Vagina (tissue), 2 donors: ENCODE data around the gene ZMAT5. TPM values are rescaled to one million over a fixed set of nuclear protein-coding genes. Genes with fewer than 3 reads are reported as not detected.

Experiments
- DNase-seq, 2 donors: peaks; one replicate each; pipeline ENCODE4 v3.0.0-alpha.2; 2017; ENCODE audit errors: extremely low spot score in 2 of 2
- H3K27ac ChIP-seq: fragments of 200-600 bp; sonication (generic); one replicate; pipeline ENCODE4 v1.5.1; 2019
- H3K27me3 ChIP-seq: fragments of 200-600 bp; sonication (generic); one replicate; pipeline ENCODE4 v1.5.1; 2019
- H3K36me3 ChIP-seq, 2 donors: fragments of 200-600 bp; sonication (generic); one replicate each; pipeline ENCODE4 v1.5.1; 2017 to 2019
- H3K4me1 ChIP-seq: fragments of 200-600 bp; sonication (generic); one replicate; pipeline ENCODE4 v1.5.1; 2019
- H3K4me3 ChIP-seq, 2 donors: fragments of 200-600 bp; sonication (generic); 1 replicate in 1 of 2; 2 replicates in 1 of 2; pipeline ENCODE4 v1.5.1; 2016 to 2019
- H3K9me3 ChIP-seq: fragments of 200-600 bp; sonication (generic); one replicate; pipeline ENCODE4 v1.5.1; 2019
- POLR2A ChIP-seq, 2 donors: fragments of 450-650 bp; IDR thresholded peaks; one replicate each; pipeline ENCODE4 v1.6.1; 2017; ENCODE audit warnings: antibody characterized with exemption in 2 of 2, mild to moderate bottlenecking in 2 of 2, moderate library complexity in 2 of 2
- POLR2AphosphoS5 ChIP-seq, 2 donors: sonication (generic); formaldehyde crosslinking; IDR thresholded peaks; one replicate each; pipeline ENCODE4 v1.9.0; 2017; ENCODE audit warnings: antibody characterized with exemption in 2 of 2, mild to moderate bottlenecking in 2 of 2, low read depth in 1 of 2; ENCODE audit not compliant: insufficient read depth in 1 of 2
- intact Hi-C: fragments of 100-400 bp; cut with DNase I; formaldehyde crosslinking; loops from one replicate; pipeline ENCODE4 v1.15.1; 2023
- total RNA-seq: library from RNA; depleted of rRNA; stranded (reverse); fragments of >200 nt; gene quantifications from one replicate; pipeline ENCODE4 v1.2.3, GENCODE V29; 2016
- TF ChIP-seq, protein P1 (sequence below), 3 experiments: fragments of 450-650 bp in 2 of 3; fragments of 200-600 bp in 1 of 3; sonication (generic) in 1 of 3; IDR thresholded peaks; one replicate each; pipeline ENCODE4 v1.5.1; 2017 to 2019; ENCODE audit warnings: antibody characterized with exemption in 3 of 3, mild to moderate bottlenecking in 2 of 3, moderate library complexity in 2 of 3

ZMAT5 gene
- total RNA-seq, 1 donor from 2014 or later, result 22.6 TPM

DNA sequence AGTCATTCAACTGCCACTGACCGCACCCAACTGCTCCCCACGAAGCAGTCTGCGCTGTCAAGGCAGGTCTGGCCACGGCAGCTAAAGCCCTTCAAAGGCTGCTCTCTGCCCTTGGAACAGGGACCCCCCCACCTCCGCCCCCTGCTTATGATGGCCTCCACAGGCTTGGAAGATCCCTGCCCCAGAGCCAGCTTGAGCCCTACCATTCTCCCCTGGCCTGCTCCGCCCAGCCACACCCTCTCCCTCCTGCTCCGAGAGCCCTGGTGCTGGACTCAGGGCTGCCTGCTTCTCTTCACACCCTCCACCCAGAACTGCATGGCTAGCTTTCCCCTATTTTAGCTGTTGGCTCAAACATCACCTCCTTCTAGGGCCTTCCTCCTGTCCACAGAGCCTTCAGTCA is 19.0 kb downstream of the ZMAT5 start:
- Histone ChIP-seq H3K36me3 (peaks cover 0 to 4% of the 10 kb centered on the region in 2 donors), H3K4me3 (no peak overlapping the region), H3K9me3 (no peaks in the 10 kb centered on the region), H3K27me3 (no peaks in the 10 kb centered on the region), H3K4me1 (peaks cover 15% of the 10 kb centered on the region), H3K27ac (no peak overlapping the region)
- intact Hi-C loops, result no loop called here
- no peak for TF ChIP-seq POLR2AphosphoS5 (IDR thresholded peaks at IDR 0.05; ENCODE audit: insufficient read depth in 1 of 2, low read depth in 1 of 2)
- TF ChIP-seq POLR2A (IDR thresholded peaks at IDR 0.05), result no peak
- TF ChIP-seq, protein P1, sequence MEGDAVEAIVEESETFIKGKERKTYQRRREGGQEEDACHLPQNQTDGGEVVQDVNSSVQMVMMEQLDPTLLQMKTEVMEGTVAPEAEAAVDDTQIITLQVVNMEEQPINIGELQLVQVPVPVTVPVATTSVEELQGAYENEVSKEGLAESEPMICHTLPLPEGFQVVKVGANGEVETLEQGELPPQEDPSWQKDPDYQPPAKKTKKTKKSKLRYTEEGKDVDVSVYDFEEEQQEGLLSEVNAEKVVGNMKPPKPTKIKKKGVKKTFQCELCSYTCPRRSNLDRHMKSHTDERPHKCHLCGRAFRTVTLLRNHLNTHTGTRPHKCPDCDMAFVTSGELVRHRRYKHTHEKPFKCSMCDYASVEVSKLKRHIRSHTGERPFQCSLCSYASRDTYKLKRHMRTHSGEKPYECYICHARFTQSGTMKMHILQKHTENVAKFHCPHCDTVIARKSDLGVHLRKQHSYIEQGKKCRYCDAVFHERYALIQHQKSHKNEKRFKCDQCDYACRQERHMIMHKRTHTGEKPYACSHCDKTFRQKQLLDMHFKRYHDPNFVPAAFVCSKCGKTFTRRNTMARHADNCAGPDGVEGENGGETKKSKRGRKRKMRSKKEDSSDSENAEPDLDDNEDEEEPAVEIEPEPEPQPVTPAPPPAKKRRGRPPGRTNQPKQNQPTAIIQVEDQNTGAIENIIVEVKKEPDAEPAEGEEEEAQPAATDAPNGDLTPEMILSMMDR (IDR thresholded peaks at IDR 0.05), result no peak
- DNase-seq, result peak in 1 of 2 donors; percentile 88

DNA sequence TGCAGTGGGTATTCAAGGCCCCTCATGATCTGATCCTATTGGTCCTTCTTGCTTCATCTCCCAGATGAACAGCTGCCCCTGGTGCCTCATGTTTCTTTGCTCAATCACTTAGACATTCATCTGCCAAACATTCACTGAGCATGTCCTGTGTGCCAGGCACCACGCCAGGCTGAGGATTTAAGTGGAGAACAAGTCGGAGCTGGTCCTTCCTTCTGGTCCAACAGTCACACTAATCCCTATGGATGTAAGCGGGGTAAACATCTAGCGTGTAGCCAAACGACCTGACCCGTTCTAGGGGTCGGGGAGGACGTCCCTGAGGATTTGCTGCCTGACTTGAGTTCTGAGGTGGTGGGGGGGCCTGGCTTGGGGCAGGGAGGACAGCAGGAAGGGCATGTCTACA is 21.9 kb downstream of the ZMAT5 start:
- peaks cover 15% of the 10 kb centered on the region for H3K4me1 ChIP-seq
- DNase-seq, result peak in 1 of 2 donors; percentile 97
- H3K36me3 ChIP-seq, result peaks cover 0 to 9% of the 10 kb centered on the region in 2 donors

DNA sequence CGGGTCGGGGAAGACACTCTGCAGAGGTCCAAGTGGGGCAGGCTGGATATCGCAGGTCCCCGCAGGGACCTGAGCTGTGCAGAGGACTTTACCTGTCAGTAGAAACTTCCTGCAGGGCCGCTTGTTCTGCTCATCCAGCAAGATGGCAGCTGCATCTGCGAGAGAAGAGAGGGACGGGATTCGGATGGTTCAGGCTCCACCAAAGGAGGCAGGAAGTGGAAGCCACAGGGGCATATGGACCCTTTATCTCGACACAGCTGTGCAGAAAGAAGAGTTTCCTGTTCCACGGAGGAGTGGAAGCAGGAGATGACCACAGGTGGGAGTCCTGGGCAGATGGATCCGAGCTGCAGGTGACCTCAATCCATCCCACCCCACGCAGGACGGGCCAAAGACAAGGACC is 24.5 kb downstream of the ZMAT5 start:
- H3K36me3 ChIP-seq, result peaks cover 0 to 9% of the 10 kb centered on the region in 2 donors
- H3K4me1 ChIP-seq, result peaks cover 15% of the 10 kb centered on the region
- H3K4me3 ChIP-seq, result no peak overlapping the region
- no peak for DNase-seq
- intact Hi-C loops, result no loop called here
- TF ChIP-seq, protein P1 (IDR thresholded peaks at IDR 0.05), result no peak
- TF ChIP-seq POLR2A (IDR thresholded peaks at IDR 0.05), result no peak
- TF ChIP-seq POLR2AphosphoS5 (IDR thresholded peaks at IDR 0.05; ENCODE audit: insufficient read depth in 1 of 2, low read depth in 1 of 2), result no peak
- no peaks in the 10 kb centered on the region for H3K27me3 ChIP-seq
- no peaks in the 10 kb centered on the region for H3K9me3 ChIP-seq
- no peak overlapping the region for H3K27ac ChIP-seq

More for the DNA sequence above, 21.9 kb downstream of the ZMAT5 start:
- intact Hi-C loops, result no loop called here
- TF ChIP-seq POLR2AphosphoS5 (IDR thresholded peaks at IDR 0.05; ENCODE audit: insufficient read depth in 1 of 2, low read depth in 1 of 2), result peak in 1 of 2 donors; percentile 85
- TF ChIP-seq, protein P1 (IDR thresholded peaks at IDR 0.05), result no peak
- TF ChIP-seq POLR2A (IDR thresholded peaks at IDR 0.05), result no peak
- Histone ChIP-seq H3K9me3 (no peaks in the 10 kb centered on the region), H3K27me3 (no peaks in the 10 kb centered on the region), H3K4me3 (no peak overlapping the region), H3K27ac (no peak overlapping the region)

DNA sequence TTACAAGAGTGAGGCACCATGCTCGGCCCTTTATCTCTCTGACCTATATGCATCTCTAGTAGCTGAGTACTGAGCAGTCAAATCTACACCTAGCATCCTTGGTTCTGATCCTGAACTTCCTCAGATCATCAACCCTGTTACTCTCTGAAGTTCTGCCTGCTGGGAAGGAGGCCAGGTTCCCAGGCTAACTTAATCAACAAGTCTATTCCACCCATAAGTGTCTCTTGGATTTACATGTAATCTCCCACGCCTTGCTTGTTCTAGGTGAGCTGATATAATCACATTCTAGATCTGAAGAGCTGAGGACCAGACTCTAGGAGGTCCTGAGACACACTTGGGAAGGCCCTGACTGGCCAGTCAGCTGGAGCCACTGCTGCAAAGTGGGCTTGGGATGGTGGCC is 24.9 kb downstream of the ZMAT5 start:
- H3K4me3 ChIP-seq, result no peak overlapping the region
- no peak for DNase-seq
- no peak overlapping the region for H3K27ac ChIP-seq
- no peaks in the 10 kb centered on the region for H3K27me3 ChIP-seq
- TF ChIP-seq, protein P1 (IDR thresholded peaks at IDR 0.05), result no peak
- TF ChIP-seq POLR2A (IDR thresholded peaks at IDR 0.05) (no peak), POLR2AphosphoS5 (IDR thresholded peaks at IDR 0.05; ENCODE audit: insufficient read depth in 1 of 2, low read depth in 1 of 2) (no peak)
- H3K9me3 ChIP-seq, result no peaks in the 10 kb centered on the region
- intact Hi-C loops, result no loop called here
- peaks cover 0 to 9% of the 10 kb centered on the region in 2 donors for H3K36me3 ChIP-seq
- H3K4me1 ChIP-seq, result peaks cover 15% of the 10 kb centered on the region

DNA sequence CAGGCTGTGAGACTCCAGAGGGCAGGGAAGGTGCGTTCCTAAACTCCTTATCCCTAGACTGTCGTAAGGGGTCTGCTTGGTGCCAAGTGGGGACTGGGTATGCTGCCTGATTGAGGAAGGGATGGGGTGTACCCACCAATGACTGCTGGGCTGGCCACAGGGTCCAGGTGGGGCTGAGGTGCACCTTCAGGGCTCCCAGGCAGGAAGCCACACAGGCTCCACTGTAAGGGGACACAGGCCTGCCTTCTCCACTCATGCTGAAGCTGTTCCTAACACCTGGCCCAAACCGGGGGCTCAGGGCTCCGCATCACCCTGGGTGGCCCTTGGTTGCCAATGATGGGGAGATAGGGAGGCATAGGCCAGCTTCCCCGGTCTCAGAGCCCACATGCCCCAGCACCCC is 26.6 kb downstream of the ZMAT5 start:
- H3K4me3 ChIP-seq, result no peak overlapping the region
- intact Hi-C loops, result no loop called here
- no peak overlapping the region for H3K27ac ChIP-seq
- peaks cover 10% of the 10 kb centered on the region for H3K4me1 ChIP-seq
- no peak for DNase-seq
- H3K27me3 ChIP-seq, result no peaks in the 10 kb centered on the region
- peaks cover 0 to 5% of the 10 kb centered on the region in 2 donors for H3K36me3 ChIP-seq
- no peaks in the 10 kb centered on the region for H3K9me3 ChIP-seq
- TF ChIP-seq, protein P1 (IDR thresholded peaks at IDR 0.05), result no peak
- TF ChIP-seq POLR2AphosphoS5 (IDR thresholded peaks at IDR 0.05; ENCODE audit: insufficient read depth in 1 of 2, low read depth in 1 of 2) (no peak), POLR2A (IDR thresholded peaks at IDR 0.05) (no peak)
